ENCODE data around the gene CDADC1.

CDADC1 gene

GRCh38 chr13:49303533-49304252 lies 56.0 kb downstream of the CDADC1 start:
- Histone ChIP-seq H3K27me3 (ENCODE audit: insufficient read depth, poor library complexity, severe bottlenecking) (no peaks in the 10 kb centered on the region), H3K4me1 (ENCODE audit: insufficient read depth, poor library complexity, severe bottlenecking) (no peaks in the 10 kb centered on the region), H3K9me3 (ENCODE audit: severe bottlenecking) (no peaks in the 10 kb centered on the region), H3K4me3 (ENCODE audit: severe bottlenecking) (no peak overlapping the region), H3K27ac (ENCODE audit: poor library complexity, severe bottlenecking) (no peak overlapping the region), H3K36me3 (ENCODE audit: low read depth) (no peaks in the 10 kb centered on the region)
- ATAC-seq (ENCODE audit: low read depth) (no peak), DNase-seq (ENCODE audit: low spot score) (no peak)
- no peak for TF ChIP-seq CTCF (IDR thresholded peaks at IDR 0.05; ENCODE audit: poor library complexity, severe bottlenecking)

DNA sequence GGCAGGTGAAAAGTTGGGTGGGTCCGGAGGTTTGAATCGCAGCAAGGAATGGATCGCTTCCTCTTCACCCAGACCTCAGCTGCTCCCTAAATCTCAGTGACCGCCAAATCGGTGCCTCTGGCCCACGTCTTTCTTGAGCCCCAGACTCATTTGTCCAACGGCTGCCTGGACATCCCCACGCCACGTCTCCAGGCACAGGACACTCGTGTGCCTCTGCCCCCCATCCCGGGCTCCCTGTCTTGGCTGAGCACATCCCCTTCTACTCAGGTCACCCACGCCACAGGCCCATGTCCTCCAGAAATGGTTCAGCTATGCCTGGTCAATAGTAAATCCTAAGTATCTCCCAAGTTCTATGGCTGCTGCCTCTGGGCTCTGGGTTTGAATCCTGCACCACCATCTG lies 56.6 kb downstream of the CDADC1 start:
- DNase-seq (ENCODE audit: low spot score) = no peak
- TF ChIP-seq CTCF (IDR thresholded peaks at IDR 0.05; ENCODE audit: poor library complexity, severe bottlenecking) = no peak
- no peaks in the 10 kb centered on the region for H3K9me3 ChIP-seq (ENCODE audit: severe bottlenecking)
- no peak overlapping the region for H3K4me3 ChIP-seq (ENCODE audit: severe bottlenecking)
- H3K27ac ChIP-seq (ENCODE audit: poor library complexity, severe bottlenecking) = no peak overlapping the region
- no peak for ATAC-seq (ENCODE audit: low read depth)
- no peaks in the 10 kb centered on the region for H3K27me3 ChIP-seq (ENCODE audit: insufficient read depth, poor library complexity, severe bottlenecking)
- no peaks in the 10 kb centered on the region for H3K36me3 ChIP-seq (ENCODE audit: low read depth)
- H3K4me1 ChIP-seq (ENCODE audit: insufficient read depth, poor library complexity, severe bottlenecking) = no peaks in the 10 kb centered on the region

- H3K27me3 ChIP-seq (ENCODE audit: insufficient read depth, poor library complexity, severe bottlenecking) = no peaks in the 10 kb centered on the region
- no peak for TF ChIP-seq CTCF (IDR thresholded peaks at IDR 0.05; ENCODE audit: poor library complexity, severe bottlenecking)
- H3K36me3 ChIP-seq (ENCODE audit: low read depth) = no peaks in the 10 kb centered on the region
- no peak overlapping the region for H3K27ac ChIP-seq (ENCODE audit: poor library complexity, severe bottlenecking)
- H3K4me1 ChIP-seq (ENCODE audit: insufficient read depth, poor library complexity, severe bottlenecking) = no peaks in the 10 kb centered on the region
- DNase-seq (ENCODE audit: low spot score) (no peak), ATAC-seq (ENCODE audit: low read depth) (no peak)
- H3K4me3 ChIP-seq (ENCODE audit: severe bottlenecking) = no peak overlapping the region
- H3K9me3 ChIP-seq (ENCODE audit: severe bottlenecking) = no peaks in the 10 kb centered on the region
Observed at GRCh38 chr13:49304763-49305700, 57.3 kb downstream of the CDADC1 start.

DNA sequence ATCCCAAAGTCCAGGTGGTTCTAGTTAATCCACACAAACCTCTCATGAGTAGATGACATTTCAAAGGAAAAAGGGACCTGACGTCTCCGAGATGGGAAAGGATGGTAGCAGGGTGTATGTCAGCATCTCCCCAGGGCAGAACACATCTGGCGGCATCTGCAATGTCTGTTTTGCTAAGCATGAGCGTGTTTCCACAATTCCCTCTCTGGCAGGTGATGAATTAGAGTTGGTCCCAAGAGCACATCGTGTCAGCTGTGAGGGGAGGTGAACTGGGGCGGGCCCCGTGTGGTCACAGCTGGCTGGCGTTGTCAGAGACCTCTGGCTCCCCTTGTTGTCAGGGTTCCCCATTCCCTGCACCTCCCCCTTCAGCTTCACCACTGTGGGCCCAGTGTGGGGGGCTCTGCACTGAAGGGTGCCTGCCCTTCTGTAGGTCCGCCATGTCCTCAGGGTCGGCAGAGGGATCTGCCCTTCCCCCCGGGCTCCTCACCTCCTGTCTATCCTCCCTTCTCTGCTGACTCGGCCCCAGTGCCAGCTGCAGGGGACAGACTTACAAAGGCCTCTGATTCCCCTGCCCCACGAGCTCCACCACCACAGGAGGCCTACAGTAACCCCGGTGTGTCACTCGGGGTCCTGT lies 58.2 kb downstream of the CDADC1 start:
- DNase-seq (ENCODE audit: low spot score) = no peak
- no peaks in the 10 kb centered on the region for H3K4me1 ChIP-seq (ENCODE audit: insufficient read depth, poor library complexity, severe bottlenecking)

More for the DNA sequence above, 58.2 kb downstream of the CDADC1 start:
- no peak for TF ChIP-seq CTCF (IDR thresholded peaks at IDR 0.05; ENCODE audit: poor library complexity, severe bottlenecking)
- Histone ChIP-seq H3K36me3 (ENCODE audit: low read depth) (no peaks in the 10 kb centered on the region), H3K27me3 (ENCODE audit: insufficient read depth, poor library complexity, severe bottlenecking) (no peaks in the 10 kb centered on the region), H3K27ac (ENCODE audit: poor library complexity, severe bottlenecking) (no peak overlapping the region), H3K4me3 (ENCODE audit: severe bottlenecking) (no peak overlapping the region), H3K9me3 (ENCODE audit: severe bottlenecking) (no peaks in the 10 kb centered on the region)
- ATAC-seq (ENCODE audit: low read depth) = no peak
